NCI-H2171 (cell line): Measurements from ENCODE around the gene LRRC9.
"Not testable (repeated sequence)": the region's sequence is repeated elsewhere in the genome, so short reads cannot be mapped to it uniquely, and the experiment has no call there.

Experiments
- DNase-seq: peaks from one replicate; lab custom pipeline; 2025; lab: John Stamatoyannopoulos, UW

Gene LRRC9

GRCh38 chr14:59919570-59920377 is at the start of gene LRRC9:
Gene LRRC9, plus strand, starts transcription at chr14:59920144.
- peak; percentile 99 for DNase-seq

- DNase-seq = peak; percentile 81
Measured at GRCh38 chr14:59870277-59871165, 49.4 kb upstream of the LRRC9 start, which contains the start of gene RTN1. Gene RTN1, minus strand, starts transcription at chr14:59870776. Its CDS starts 146 bp downstream, at chr14:59870630.

GRCh38 chr14:59871166-59871495 is 48.8 kb upstream of the LRRC9 start:
- no peak for DNase-seq

GRCh38 chr14:59882957-59883356 is 37.0 kb upstream of the LRRC9 start:
- DNase-seq = no peak

GRCh38 chr14:59890676-59891075 is 29.3 kb upstream of the LRRC9 start:
- peak; percentile 4 for DNase-seq

- DNase-seq = no peak
Measured at GRCh38 chr14:59895721-59896120, 24.2 kb upstream of the LRRC9 start.

GRCh38 chr14:59897757-59898383 is 22.1 kb upstream of the LRRC9 start:
- DNase-seq = peak; percentile 22

GRCh38 chr14:59900556-59900955 is 19.4 kb upstream of the LRRC9 start:
- DNase-seq = no peak

GRCh38 chr14:59904184-59904583 is 15.8 kb upstream of the LRRC9 start:
- DNase-seq = no peak

- no peak for DNase-seq
Measured at GRCh38 chr14:59905188-59905587, 14.8 kb upstream of the LRRC9 start.

- no peak for DNase-seq
Measured at GRCh38 chr14:59912443-59912842, 7.5 kb upstream of the LRRC9 start.

GRCh38 chr14:59913187-59913586 is 6.8 kb upstream of the LRRC9 start:
- no peak for DNase-seq

GRCh38 chr14:59918824-59919569 is 947 bp upstream of the LRRC9 start:
- peak; percentile 55 for DNase-seq

- DNase-seq = no peak
Measured at GRCh38 chr14:59920378-59920683, 387 bp downstream of the LRRC9 start.

GRCh38 chr14:59925797-59926196 is 5.9 kb downstream of the LRRC9 start:
- DNase-seq = no peak

GRCh38 chr14:59926534-59926933 is 6.6 kb downstream of the LRRC9 start:
- no peak for DNase-seq

GRCh38 chr14:59931237-59931636 is 11.3 kb downstream of the LRRC9 start:
- no peak for DNase-seq

- DNase-seq = no peak
Measured at GRCh38 chr14:59936145-59936544, 16.2 kb downstream of the LRRC9 start.

GRCh38 chr14:59939828-59940227 is 19.9 kb downstream of the LRRC9 start:
- no peak for DNase-seq

GRCh38 chr14:59942296-59942862 is 22.4 kb downstream of the LRRC9 start:
- not testable (repeated sequence) for DNase-seq

GRCh38 chr14:59944909-59945308 is 25.0 kb downstream of the LRRC9 start:
- no peak for DNase-seq

GRCh38 chr14:59952141-59952540 is 32.2 kb downstream of the LRRC9 start:
- not testable (repeated sequence) for DNase-seq
